ENCODE measurements around the gene LIG1.

The LIG1 gene

DNA sequence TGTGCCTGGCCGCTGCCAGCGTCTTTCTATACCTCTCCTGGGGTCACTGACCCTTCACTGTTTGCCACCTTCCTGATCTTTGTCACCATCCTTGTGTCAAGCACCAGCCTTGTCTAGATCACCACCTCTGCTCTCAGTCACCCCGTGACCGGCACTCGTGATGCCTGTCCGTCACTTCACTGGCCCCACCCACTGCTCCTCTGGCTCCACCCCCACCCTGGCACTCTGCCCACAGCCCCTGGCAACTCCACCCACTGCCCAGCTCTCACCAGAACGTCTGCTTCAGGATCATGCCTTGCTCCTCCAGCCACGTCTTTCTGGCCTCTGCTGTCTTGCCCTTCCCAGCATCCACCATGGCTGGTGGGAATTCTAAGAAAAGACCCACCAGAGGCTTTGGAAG is 34.7 kb downstream of the LIG1 start:
- TF ChIP-seq TAF1 (IDR thresholded peaks at IDR 0.05; ENCODE audit: borderline replicate concordance, insufficient read depth, low read length): no peak
- no peak for TF ChIP-seq POLR2AphosphoS5 (IDR thresholded peaks at IDR 0.05; ENCODE audit: low read depth, low read length)
- no peak for TF ChIP-seq FOXP2 (optimal IDR thresholded peaks at IDR 0.05; ENCODE audit: borderline replicate concordance, extremely low read depth, extremely low read length, insufficient read depth)
- TF ChIP-seq, protein P1, sequence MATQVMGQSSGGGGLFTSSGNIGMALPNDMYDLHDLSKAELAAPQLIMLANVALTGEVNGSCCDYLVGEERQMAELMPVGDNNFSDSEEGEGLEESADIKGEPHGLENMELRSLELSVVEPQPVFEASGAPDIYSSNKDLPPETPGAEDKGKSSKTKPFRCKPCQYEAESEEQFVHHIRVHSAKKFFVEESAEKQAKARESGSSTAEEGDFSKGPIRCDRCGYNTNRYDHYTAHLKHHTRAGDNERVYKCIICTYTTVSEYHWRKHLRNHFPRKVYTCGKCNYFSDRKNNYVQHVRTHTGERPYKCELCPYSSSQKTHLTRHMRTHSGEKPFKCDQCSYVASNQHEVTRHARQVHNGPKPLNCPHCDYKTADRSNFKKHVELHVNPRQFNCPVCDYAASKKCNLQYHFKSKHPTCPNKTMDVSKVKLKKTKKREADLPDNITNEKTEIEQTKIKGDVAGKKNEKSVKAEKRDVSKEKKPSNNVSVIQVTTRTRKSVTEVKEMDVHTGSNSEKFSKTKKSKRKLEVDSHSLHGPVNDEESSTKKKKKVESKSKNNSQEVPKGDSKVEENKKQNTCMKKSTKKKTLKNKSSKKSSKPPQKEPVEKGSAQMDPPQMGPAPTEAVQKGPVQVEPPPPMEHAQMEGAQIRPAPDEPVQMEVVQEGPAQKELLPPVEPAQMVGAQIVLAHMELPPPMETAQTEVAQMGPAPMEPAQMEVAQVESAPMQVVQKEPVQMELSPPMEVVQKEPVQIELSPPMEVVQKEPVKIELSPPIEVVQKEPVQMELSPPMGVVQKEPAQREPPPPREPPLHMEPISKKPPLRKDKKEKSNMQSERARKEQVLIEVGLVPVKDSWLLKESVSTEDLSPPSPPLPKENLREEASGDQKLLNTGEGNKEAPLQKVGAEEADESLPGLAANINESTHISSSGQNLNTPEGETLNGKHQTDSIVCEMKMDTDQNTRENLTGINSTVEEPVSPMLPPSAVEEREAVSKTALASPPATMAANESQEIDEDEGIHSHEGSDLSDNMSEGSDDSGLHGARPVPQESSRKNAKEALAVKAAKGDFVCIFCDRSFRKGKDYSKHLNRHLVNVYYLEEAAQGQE (IDR thresholded peaks at IDR 0.05; ENCODE audit: insufficient read depth in 1 of 2, low read depth in 2 of 2, low read length in 2 of 2): no peak
- no peak for TF ChIP-seq SIN3A (IDR thresholded peaks at IDR 0.05; ENCODE audit: borderline replicate concordance, insufficient read depth, low read length)

DNA sequence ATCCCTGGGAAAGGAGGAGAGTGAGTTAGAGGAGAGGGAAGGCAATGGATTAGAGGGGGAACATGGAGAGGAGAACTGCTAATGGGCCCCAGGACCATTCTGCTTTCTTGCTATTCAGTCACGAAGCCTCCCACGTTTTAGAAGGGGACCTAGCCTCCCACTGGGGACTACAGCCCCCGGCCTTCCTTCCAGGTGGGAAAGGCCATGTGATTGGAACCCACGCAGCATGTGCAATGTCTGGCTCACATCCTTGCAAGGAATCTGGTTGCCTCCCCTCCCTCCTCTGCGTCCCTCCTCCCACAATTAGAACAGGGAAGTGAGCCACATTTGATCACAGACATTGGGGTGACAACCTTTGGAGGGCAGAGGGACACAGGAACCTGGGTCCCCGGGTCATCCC is 37.0 kb downstream of the LIG1 start:
- TF ChIP-seq, protein P1 (IDR thresholded peaks at IDR 0.05; ENCODE audit: insufficient read depth in 1 of 2, low read depth in 2 of 2, low read length in 2 of 2): no peak
- no peak for TF ChIP-seq SIN3A (IDR thresholded peaks at IDR 0.05; ENCODE audit: borderline replicate concordance, insufficient read depth, low read length)
- TF ChIP-seq FOXP2 (optimal IDR thresholded peaks at IDR 0.05; ENCODE audit: borderline replicate concordance, extremely low read depth, extremely low read length, insufficient read depth): no peak

DNA sequence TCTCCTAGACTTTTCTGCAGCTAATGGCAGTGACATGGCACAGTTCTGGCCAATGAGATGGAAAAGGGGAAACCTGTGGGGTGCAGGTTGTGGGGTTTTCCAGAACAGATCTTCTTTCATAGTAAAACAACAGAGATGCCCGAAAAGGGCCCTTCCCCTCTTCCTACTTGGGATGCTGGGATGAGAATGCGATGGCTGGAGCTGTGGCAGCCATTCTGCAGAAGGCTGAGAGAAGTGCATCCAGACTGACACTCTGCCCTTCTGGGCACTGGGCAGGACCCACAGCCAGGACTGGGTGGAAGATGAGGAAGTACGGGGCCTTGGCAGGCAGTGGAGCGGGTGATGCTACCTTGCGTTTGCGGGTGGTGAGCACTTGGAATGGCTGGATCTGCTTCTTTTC is 42.6 kb downstream of the LIG1 start:
- TF ChIP-seq SIN3A (IDR thresholded peaks at IDR 0.05; ENCODE audit: borderline replicate concordance, insufficient read depth, low read length): no peak
- TF ChIP-seq POLR2AphosphoS5 (IDR thresholded peaks at IDR 0.05; ENCODE audit: low read depth, low read length): no peak
- TF ChIP-seq FOXP2 (optimal IDR thresholded peaks at IDR 0.05; ENCODE audit: borderline replicate concordance, extremely low read depth, extremely low read length, insufficient read depth): no peak
- TF ChIP-seq TAF1 (IDR thresholded peaks at IDR 0.05; ENCODE audit: borderline replicate concordance, insufficient read depth, low read length): no peak
- TF ChIP-seq, protein P1 (IDR thresholded peaks at IDR 0.05; ENCODE audit: insufficient read depth in 1 of 2, low read depth in 2 of 2, low read length in 2 of 2): no peak

DNA sequence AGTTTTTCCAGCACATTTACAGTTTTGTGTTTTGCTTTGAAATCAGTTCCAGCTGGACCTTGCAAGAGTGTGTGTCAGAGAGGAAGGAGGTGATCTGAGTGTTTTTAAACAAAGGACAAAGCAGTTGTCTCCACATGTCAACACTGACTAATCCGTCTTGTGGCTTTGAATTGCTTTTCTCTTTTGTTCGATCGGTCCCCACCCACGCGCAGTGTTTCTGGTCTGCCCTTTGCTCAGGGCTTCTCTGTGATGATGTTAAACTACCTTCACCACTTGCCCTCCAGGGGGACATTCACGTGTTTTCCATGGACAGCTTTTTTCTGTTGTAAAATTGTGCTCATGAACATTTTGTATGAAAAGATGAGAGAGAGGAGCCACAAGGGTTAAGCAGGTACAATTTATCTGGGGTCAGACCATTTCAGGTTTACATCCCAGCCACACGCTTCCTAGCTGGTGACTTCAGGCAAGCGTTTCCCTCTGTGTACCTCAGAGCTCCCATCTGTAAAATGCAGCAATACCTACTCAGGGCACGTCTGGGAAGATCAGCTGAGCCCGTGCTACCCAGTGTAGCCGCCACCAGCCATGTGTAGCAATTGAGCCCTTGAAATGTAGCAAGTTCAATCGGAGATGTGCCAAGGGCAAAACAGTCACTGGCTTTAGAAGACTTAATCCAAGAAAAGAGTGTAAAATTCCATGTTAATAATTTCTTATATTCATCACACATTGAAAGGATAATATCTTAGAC is 46.1 kb downstream of the LIG1 start:
- TF ChIP-seq TAF1 (IDR thresholded peaks at IDR 0.05; ENCODE audit: borderline replicate concordance, insufficient read depth, low read length) (no peak), SIN3A (IDR thresholded peaks at IDR 0.05; ENCODE audit: borderline replicate concordance, insufficient read depth, low read length) (no peak), POLR2AphosphoS5 (IDR thresholded peaks at IDR 0.05; ENCODE audit: low read depth, low read length) (no peak), FOXP2 (optimal IDR thresholded peaks at IDR 0.05; ENCODE audit: borderline replicate concordance, extremely low read depth, extremely low read length, insufficient read depth) (peak; percentile 85)
- TF ChIP-seq, protein P1 (IDR thresholded peaks at IDR 0.05; ENCODE audit: insufficient read depth in 1 of 2, low read depth in 2 of 2, low read length in 2 of 2): no peak

Measured in PFSK-1 (cell line).